NCI-H2081 treated with DMSO at 0.1 percent for 48 hours (cell line): Measurements from ENCODE around the gene ACAP3.

Experiments
- DNase-seq: peaks from one replicate; lab custom pipeline; 2025; lab: John Stamatoyannopoulos, UW

The ACAP3 gene

DNA sequence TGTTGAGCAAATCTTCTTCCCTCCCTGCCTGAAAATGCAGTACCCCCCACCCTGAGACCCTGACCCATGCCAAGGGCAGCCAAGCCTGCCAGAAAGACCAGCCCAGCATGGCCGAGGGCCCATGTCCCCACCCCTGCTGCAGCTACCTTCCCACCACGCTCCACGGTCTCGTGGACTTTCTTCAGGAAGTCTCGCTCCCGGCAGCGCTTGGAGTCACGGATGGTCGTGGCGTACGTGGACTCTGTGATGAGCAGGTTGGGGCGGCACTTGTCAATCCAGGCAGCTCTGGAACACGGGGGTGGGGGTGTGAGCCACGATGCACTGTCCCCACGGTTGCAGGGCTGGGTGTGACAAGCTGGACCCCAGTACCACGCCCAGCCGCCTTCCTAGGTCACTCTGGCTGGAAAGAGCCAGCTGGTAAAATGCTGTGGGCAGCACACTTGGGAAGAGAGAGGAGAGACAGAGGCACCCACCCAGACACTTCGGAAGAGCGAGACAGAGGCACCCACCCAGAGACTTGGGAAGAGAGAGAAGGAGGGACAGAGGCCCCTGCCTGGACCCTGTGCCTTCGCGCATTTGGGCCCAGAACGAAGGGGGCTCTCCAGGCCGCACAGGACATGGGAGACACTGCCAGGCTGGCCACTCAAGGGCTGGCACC, 7.1 kb upstream of the ACAP3 start:
- no peak for DNase-seq

GRCh38 chr1:1314237-1314586, 6.5 kb upstream of the ACAP3 start:
- no peak for DNase-seq

- no peak for DNase-seq
Observed at GRCh38 chr1:1313500-1314236, 5.9 kb upstream of the ACAP3 start.

DNA sequence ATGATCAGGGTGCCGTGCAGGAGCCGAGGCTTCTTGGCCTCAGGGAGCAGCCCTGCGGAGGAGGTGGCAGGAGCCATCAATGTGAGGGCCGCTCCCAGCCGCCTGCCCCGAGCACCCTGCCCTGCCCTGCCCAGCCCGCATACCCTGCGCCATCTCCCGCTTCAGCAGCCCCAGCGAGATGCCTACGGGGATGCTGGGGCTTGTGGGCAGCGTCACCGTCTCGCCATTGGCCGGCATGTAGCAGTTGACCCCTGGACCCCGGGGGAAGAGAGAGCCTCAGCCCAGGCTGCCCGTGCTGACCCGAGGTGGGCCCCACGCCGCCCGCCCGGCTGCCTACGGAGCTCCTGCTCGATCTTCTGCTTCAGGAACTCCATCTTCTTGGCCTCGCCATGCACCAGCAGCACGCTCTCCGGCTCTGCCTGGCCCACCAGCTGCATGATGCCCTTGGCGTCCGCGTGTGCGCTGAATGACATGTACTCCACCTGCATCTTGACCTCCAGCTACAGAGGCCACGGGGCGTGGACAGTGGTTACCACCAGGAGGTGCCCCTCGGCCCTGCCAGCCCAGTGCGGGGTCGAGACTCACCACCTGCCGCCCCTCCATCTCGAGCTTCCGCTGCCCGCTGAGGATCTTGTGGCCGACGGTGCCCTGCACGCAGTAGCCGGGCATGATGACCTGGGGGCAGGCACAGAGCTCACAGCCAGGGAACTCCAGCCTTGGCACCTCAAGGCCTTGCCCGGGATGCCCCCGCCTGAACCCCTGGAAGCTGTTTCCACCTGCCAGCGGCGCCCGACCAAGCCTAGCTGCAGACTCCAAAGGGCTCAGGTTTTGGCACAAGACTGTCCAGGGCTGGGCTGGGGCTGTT, 5.0 kb upstream of the ACAP3 start:
- no peak for DNase-seq

GRCh38 chr1:1311107-1312104, 3.7 kb upstream of the ACAP3 start:
- DNase-seq: no peak

- no peak for DNase-seq
Observed at GRCh38 chr1:1310476-1311053, 2.8 kb upstream of the ACAP3 start.

GRCh38 chr1:1310109-1310385, 2.3 kb upstream of the ACAP3 start:
- DNase-seq: no peak

GRCh38 chr1:1309251-1310108, 1.8 kb upstream of the ACAP3 start:
- no peak for DNase-seq

- no peak for DNase-seq
Observed at GRCh38 chr1:1308756-1309250, 1.1 kb upstream of the ACAP3 start.

DNA sequence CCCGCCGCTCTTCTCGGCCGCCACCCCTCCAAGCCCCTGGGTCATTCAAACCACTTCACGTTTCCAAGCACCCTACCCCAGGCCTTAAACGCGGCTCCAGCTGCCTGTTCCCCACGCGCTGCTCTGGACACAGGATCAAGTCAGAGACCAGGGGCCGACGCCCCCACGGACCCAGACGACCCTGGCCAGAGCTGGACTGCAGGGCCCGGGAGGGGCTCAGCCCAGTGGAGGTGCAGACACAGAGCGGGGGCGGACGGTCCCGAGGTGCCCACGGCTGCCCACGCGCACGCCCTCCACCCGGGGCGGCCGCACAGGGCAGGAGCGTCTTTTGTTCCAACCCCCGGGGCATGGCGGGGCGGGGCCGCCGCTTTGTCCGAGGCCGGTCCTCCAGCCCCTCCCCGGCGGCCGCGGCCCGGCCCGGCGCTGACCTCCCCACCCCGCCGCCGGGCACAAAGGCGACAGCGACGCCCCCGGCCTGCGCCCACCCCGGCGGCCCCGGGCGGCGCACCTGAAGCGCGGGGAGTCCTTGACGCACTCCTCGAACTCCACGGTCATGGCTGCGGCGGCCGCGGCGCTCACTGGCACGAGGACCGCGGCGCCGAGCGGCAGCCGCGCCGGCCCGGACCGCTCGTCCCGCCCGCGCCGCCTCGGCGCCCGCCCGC, 338 bp downstream of the ACAP3 start:
- DNase-seq: no peak

DNA sequence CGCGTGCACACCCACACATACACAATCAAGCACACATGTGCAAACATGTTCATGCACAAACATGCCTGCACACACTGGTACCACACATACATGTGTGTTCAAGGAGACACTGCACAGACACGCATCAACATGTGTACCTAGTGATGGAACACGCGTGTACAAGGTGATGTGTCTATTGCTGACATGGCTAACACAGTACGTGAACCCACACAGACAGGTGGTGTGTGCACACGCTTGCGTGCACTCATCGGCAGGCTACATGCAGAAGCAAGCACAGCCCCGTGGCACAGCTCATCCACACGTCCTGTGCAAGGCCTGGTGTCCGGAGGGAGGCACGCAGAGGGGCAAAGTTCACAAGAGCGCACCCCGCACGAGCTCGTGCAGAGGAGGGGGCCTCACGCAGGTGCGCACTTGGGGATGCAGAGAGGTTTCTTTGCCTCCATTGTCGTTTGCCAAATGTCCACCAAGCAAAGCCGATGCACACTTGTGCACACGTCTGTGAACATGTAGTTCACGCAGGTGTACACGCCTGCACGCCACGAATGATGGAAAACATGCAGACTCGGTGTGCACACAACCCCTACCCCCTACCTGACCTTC, 969 bp downstream of the ACAP3 start:
- DNase-seq: no peak

DNA sequence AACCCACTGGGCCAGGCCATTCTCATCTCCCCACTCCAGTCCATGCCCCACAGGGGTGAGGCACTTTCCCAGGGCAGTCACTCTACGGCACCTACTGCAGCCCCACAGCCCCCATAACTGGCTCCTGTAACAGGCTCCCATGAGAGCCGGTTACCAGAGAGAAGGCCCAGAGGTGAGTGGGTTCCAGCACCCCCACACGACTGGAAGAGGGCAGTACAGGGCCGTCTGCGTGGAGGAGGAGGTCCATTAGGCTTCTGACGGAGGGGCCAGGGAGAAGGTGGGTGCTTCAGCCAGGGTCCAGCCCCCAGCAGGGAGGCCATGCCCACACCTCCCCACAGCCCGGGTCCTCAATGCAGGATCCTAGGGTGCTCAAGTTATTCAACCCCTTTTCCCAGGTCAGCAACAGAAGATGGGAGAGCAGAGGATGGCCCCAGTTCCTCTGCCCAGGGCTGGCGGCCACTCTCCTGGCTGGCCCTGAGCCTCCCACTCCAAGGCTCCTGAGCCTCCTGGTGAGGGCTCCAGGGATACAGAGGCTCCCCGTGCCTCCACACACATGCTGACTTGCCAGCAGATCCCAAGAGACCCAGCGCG, 1.6 kb downstream of the ACAP3 start:
- no peak for DNase-seq

DNA sequence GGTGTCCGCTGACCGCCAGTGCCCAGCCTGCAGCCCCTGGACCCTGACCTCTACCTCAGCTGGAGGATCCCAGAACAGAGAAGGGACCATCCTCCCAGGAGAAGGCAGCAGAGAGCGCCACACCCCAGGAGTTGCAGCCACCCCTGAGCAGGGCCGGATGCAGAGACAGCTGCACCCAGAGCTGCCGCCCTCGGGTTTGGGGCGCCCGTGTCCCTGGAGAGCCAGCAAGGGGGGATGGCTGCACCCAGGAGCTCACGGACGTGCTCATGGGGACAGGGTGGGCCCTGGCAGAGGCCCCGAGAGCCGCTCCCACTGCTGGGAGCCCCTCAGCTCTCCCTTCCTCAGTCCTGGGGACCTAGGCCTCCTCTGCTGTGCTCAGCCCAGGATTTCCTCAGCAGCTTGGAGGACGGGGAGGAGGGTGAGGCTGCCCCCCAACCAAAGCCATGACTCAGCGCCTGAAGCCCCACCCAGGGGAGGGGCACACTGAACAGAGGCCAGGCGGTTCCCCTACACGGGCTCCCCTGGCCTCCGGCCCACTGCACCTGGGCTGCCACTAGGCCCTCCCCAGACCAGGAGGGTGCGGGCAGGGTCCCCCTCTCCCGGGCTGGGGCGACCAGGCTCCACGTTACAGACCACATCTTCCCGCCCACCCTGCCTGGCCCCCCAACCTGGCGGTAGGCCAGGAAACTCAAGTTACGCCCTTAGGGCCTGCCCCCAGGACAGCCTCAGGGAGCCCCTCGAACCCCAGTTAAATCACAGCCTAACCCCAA, 2.2 kb downstream of the ACAP3 start:
- no peak for DNase-seq

DNA sequence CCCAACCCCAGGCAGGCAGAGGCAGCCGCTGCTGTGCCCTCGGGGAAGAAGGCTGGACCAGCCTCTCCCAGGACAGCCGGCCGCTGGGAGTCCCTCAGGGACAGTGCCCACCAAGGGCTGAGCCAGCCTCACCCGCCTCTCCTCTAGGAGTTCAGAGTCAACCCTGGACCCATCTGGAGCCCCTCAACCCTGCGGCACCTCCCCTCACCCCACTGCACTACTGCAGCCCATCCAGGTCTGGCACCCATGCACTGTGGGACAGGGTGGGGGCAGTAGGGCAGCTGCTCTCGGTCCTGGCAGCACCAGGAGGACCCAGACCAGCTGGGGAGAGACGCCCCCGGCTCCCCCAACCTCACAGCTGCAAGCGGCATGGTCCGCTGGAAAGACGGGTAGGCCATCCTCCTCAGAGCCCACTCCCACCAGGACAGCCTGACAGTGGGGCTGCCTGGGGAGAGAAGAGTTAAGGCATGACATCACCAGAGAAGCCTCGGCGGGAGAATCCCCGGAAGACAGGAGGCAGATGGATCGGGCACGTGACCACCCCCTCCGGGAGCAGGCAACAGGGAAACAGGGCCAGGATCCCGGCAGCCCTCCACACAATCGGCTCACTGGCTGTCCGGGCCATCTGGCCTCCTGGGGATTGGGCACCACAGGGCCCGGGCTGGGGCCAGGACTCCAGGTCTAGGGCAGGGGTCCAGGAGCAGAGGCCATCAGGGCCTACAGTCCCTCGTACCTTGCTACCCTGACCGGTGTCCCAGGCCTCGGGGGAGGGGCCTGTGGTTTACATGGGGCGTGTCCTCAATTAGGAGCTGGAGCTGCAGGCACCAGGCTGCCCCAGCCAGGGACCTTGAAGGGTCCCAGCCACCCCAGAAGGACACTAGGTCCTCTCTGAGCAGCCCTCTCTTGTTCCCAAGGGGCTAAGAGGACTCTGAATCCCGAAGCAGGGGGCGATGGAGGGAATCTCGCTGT, 3.1 kb downstream of the ACAP3 start:
- no peak for DNase-seq

GRCh38 chr1:1303736-1304135, 4.0 kb downstream of the ACAP3 start:
- DNase-seq: no peak

- no peak for DNase-seq
Observed at GRCh38 chr1:1302951-1303509, 4.7 kb downstream of the ACAP3 start.

DNA sequence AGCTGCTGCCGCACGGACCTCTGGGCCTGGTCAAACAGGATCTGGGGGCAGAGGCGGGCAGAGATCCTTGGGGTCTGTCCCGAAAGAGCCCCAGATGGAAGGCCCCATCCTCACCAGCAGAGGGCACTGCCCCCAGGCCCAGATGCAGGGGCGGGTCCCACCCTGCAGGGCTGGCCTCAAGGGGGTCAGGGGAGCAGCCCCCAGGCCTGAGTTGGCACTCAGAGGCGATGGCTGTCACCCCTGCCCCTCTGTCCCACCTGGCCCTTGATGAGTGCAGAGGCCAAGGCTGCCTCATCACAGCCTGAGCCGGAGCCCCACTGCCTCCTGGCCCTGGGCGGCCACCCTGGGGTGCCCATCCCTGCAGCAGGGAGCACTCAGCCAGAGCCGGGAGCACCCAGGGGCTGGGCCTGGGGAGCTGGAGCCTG, 5.7 kb downstream of the ACAP3 start:
- DNase-seq: no peak
